Measurements from ENCODE around the gene CTSE. TPM values are rescaled to one million over a fixed set of nuclear protein-coding genes. Genes with fewer than 3 reads are reported as not detected.

The CTSE gene
- total RNA-seq, 2 donors from 2014 or later = 10.1 to 10.8 TPM

DNA sequence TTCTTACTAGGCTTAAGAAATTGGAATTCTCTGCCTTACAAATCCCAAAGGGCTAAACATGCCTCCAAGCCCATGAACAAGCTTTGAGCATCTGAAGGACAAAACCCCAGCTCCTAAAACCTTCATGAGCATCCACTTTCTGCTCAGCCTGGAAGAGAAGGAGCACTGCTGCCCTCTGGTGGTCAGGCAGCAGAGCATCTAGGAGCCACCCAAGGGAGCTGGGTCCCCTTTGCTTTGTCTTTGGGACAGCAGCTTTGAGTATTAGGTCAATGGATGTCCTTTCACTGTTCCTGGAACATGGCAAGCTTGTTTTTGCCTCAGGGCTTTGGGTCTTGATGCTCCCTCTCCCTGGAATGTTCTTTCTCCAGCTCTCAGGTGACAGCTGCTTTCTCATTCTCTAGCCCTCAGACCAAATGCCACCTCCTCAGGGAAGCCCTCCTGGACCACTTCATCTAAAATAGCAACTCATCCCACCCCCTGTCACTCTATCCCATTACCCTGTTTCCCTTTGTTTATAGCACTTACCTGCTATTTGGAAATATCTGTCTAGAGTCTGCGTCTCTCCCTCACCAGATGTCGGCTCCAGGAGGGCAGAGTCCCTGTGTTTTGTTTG is 46.2 kb downstream of the CTSE start:
- no peaks in the 10 kb centered on the region for H3K4me1 ChIP-seq
- TF ChIP-seq, protein P1, sequence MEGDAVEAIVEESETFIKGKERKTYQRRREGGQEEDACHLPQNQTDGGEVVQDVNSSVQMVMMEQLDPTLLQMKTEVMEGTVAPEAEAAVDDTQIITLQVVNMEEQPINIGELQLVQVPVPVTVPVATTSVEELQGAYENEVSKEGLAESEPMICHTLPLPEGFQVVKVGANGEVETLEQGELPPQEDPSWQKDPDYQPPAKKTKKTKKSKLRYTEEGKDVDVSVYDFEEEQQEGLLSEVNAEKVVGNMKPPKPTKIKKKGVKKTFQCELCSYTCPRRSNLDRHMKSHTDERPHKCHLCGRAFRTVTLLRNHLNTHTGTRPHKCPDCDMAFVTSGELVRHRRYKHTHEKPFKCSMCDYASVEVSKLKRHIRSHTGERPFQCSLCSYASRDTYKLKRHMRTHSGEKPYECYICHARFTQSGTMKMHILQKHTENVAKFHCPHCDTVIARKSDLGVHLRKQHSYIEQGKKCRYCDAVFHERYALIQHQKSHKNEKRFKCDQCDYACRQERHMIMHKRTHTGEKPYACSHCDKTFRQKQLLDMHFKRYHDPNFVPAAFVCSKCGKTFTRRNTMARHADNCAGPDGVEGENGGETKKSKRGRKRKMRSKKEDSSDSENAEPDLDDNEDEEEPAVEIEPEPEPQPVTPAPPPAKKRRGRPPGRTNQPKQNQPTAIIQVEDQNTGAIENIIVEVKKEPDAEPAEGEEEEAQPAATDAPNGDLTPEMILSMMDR (IDR thresholded peaks at IDR 0.05) = peak; percentile 98
- no peak overlapping the region for H3K9ac ChIP-seq (ENCODE audit: low read depth in 2 of 2, low read length in 2 of 2)
- H3K27me3 ChIP-seq = no peaks in the 10 kb centered on the region
- no peak overlapping the region for H3K27ac ChIP-seq
- DNase-seq = peak; percentile 64
- intact Hi-C loops (cut with DNase I) = loop anchor here (2.0 to 10.0 kb wide), 3 partner anchors 59 to 313 kb away; no protein-coding TSS in a partner anchor
- no peaks in the 10 kb centered on the region for H3K9me3 ChIP-seq
- H3K36me3 ChIP-seq = no peaks in the 10 kb centered on the region
- no peak overlapping the region for H3K4me3 ChIP-seq

DNA sequence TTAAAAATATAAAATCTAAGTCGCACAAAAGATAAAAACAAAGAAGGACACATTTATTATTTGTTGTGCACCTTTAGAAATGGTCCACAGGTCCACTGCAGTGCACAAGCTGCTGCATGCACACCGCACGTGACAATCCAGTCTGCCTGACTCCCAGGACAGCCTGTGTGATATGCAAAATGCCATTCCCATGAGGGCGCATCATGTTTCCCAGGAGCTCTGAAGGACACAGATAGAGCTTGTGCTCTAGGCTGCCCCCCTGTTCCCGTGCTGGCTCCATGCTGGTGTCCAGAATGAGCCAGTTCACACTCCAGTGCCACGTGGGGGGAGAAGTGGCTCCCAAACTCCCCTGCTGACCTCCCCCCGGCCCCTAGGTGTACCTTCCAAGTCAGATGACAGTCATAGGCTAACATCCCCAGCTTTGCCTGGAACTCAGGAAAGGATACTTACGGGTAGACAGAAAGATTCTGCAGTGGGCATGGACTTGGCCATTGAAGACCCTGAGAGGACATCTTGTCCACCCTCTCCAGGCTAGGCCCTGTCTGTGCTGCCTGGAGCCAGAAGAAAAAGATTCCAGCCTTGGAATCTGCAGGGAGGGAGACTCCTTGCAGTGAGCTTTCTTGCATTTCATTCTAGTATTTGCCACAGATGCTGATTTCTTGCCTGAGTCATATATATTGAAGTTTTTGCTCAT is 46.8 kb downstream of the CTSE start:
- Histone ChIP-seq H3K9me3 (no peaks in the 10 kb centered on the region), H3K27ac (no peak overlapping the region), H3K4me3 (no peak overlapping the region), H3K36me3 (no peaks in the 10 kb centered on the region), H3K4me1 (no peaks in the 10 kb centered on the region), H3K9ac (ENCODE audit: low read depth in 2 of 2, low read length in 2 of 2) (no peak overlapping the region), H3K27me3 (no peaks in the 10 kb centered on the region)
- TF ChIP-seq, protein P1 (IDR thresholded peaks at IDR 0.05) = no peak
- intact Hi-C loops (cut with DNase I) = loop anchor here (2.0 to 10.0 kb wide), 3 partner anchors 58 to 312 kb away; no protein-coding TSS in a partner anchor
- no peak for DNase-seq

DNA sequence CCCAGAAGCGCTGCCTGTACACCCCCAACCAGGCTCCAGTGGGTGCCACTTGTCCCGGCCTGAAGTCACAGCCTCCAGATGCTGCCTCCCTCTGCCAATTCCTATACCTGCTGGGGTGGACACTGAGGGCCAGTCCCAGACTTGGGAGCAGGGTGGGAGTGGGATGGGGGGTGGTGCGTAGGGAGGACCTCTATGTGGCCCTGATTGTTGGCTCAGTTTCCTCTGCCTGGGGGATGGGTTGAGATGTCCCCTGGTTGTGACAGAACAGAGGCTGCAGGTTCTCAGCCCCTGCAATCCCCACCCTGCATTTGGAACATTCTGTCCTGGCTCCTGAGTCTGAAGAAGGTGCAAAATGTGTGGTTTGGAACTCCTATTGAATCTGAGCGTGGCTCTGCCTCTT is 47.7 kb downstream of the CTSE start:
- intact Hi-C loops (cut with DNase I) = loop anchor here (2.0 to 10.0 kb wide), 3 partner anchors 57 to 311 kb away; no protein-coding TSS in a partner anchor
- DNase-seq = no peak

DNA sequence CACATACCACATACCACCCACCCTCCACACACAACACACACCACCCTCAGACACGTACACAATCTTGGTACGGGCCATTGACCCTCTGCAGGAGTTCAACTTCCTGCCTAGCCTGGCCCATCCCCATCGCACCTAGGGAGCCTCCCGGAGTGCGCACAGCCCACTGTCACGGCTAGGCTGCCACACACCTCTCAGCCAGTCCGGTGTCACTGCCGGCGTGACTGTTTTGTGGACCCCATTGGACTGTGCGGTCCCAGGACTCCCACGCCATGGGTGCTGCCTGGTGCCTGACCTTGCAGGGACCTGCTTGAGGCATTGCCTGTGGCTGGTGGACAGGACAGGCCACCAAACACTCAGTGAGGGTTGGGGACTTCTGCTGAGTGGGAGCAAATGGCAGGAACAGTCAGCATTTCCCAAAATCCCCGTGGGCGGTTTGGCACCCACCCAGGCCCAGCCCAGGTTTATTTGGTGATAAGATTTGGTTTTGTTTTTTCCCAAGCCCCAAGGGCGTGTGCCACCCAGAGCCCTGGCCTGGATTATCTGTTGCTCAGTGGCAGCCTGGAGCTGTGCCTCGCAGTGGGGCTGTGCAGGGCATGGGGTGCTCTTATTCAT is 48.2 kb downstream of the CTSE start:
- no peaks in the 10 kb centered on the region for H3K4me1 ChIP-seq
- no peaks in the 10 kb centered on the region for H3K9me3 ChIP-seq
- TF ChIP-seq, protein P1 (IDR thresholded peaks at IDR 0.05) = no peak
- H3K27ac ChIP-seq = no peak overlapping the region
- no peaks in the 10 kb centered on the region for H3K36me3 ChIP-seq
- no peaks in the 10 kb centered on the region for H3K27me3 ChIP-seq
- no peak overlapping the region for H3K4me3 ChIP-seq
- intact Hi-C loops (cut with DNase I) = loop anchor here (10.0 kb wide), 1 partner anchor 311 kb away; no protein-coding TSS in a partner anchor
- no peak overlapping the region for H3K9ac ChIP-seq (ENCODE audit: low read depth in 2 of 2, low read length in 2 of 2)
- DNase-seq = no peak

More for the DNA sequence above, 47.7 kb downstream of the CTSE start:
- Histone ChIP-seq H3K9me3 (no peaks in the 10 kb centered on the region), H3K27me3 (no peaks in the 10 kb centered on the region), H3K36me3 (no peaks in the 10 kb centered on the region), H3K4me3 (no peak overlapping the region), H3K27ac (no peak overlapping the region), H3K9ac (ENCODE audit: low read depth in 2 of 2, low read length in 2 of 2) (no peak overlapping the region), H3K4me1 (no peaks in the 10 kb centered on the region)
- TF ChIP-seq, protein P1 (IDR thresholded peaks at IDR 0.05) = no peak

DNA sequence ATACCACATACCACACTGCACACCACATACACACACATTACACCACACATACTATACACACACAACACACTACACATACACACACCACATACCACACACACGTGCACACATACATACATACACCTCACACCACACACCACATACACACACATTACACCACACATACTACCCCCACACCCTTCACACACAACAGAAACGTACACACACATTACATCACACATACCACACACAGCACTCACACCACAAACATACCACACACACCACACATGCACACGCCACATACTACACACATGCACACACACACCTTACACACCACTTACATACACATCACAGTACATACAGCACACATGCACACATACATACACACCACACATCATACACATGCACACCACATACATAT is 49.0 kb downstream of the CTSE start:
- no peaks in the 10 kb centered on the region for H3K9me3 ChIP-seq
- no peak overlapping the region for H3K27ac ChIP-seq
- TF ChIP-seq, protein P1 (IDR thresholded peaks at IDR 0.05) = no peak
- H3K9ac ChIP-seq (ENCODE audit: low read depth in 2 of 2, low read length in 2 of 2) = no peak overlapping the region
- no peak overlapping the region for H3K4me3 ChIP-seq
- no peak for DNase-seq
- intact Hi-C loops (cut with DNase I) = loop anchor here (10.0 kb wide), 1 partner anchor 310 kb away; no protein-coding TSS in a partner anchor
- no peaks in the 10 kb centered on the region for H3K4me1 ChIP-seq
- no peaks in the 10 kb centered on the region for H3K27me3 ChIP-seq
- H3K36me3 ChIP-seq = no peaks in the 10 kb centered on the region

Data from colonic mucosa (tissue), 4 donors.